SU-DHL-6 (cell line): Measurements from ENCODE around the gene SNX1.
"Not testable (repeated sequence)": the region's sequence is repeated elsewhere in the genome, so short reads cannot be mapped to it uniquely, and the experiment has no call there.

Experiments used
- H2AFZ ChIP-seq: fragments of 200-600 bp; sonication (generic); 2 replicates; pipeline ENCODE4 v1.6.1; 2014; ENCODE audit warnings: low read depth, mild to moderate bottlenecking, moderate library complexity, mixed read lengths, antibody characterized with exemption, low read length; ENCODE audit not compliant: severe bottlenecking
- H3F3A ChIP-seq: fragments of 200-600 bp; shearing (Covaris generic); 2 replicates; pipeline ENCODE4 v1.6.0; 2016; ENCODE audit warnings: antibody characterized with exemption, mild to moderate bottlenecking; ENCODE audit not compliant: insufficient read depth
- H3K27ac ChIP-seq: fragments of 200-600 bp; sonication (generic); 2 replicates; pipeline ENCODE4 v1.5.1; 2016; ENCODE audit warnings: low read depth, mild to moderate bottlenecking, low read length, moderate library complexity, mixed read lengths
- H3K27me3 ChIP-seq: fragments of 200-600 bp; sonication (generic), shearing (Covaris generic); 2 replicates; pipeline ENCODE4 v1.6.0; 2014; ENCODE audit warnings: mild to moderate bottlenecking, low read length
- H3K36me3 ChIP-seq: fragments of 200-600 bp; sonication (generic); 2 replicates; pipeline ENCODE4 v1.6.1; 2014; ENCODE audit warnings: mild to moderate bottlenecking, low read length, mixed read lengths
- H3K4me2 ChIP-seq: fragments of 300-600, 200-600 bp; shearing (Covaris generic), sonication (generic); 2 replicates; pipeline ENCODE4 v1.6.0; 2014; ENCODE audit warnings: low read length, low read depth, mild to moderate bottlenecking; ENCODE audit not compliant: poor library complexity, severe bottlenecking
- H3K4me3 ChIP-seq: fragments of 200-600 bp; sonication (generic); 2 replicates; pipeline ENCODE4 v1.5.1; 2014; ENCODE audit warnings: antibody characterized with exemption, low read length, mild to moderate bottlenecking, mixed read lengths; ENCODE audit not compliant: insufficient read depth, poor library complexity, severe bottlenecking
- H3K79me2 ChIP-seq: fragments of 200-600 bp; sonication (generic); 2 replicates; pipeline ENCODE4 v1.6.1; 2014; ENCODE audit warnings: mild to moderate bottlenecking, low read length, moderate library complexity; ENCODE audit not compliant: insufficient read depth
- H3K9ac ChIP-seq: fragments of 200-600 bp; sonication (generic); 2 replicates; pipeline ENCODE4 v1.7.0; 2014; ENCODE audit warnings: mild to moderate bottlenecking, low read length
- H3K9me2 ChIP-seq: fragments of 200-600 bp; sonication (generic); replicated peaks from 2 replicates; pipeline ENCODE4 v1.6.1; 2014; ENCODE audit warnings: low read length; ENCODE audit not compliant: insufficient read depth
- H3K9me3 ChIP-seq: fragments of 200-600 bp; sonication (generic); 2 replicates; pipeline ENCODE4 v1.6.1; 2014; ENCODE audit warnings: low read length, mixed read lengths; ENCODE audit not compliant: insufficient read depth
- H4K20me1 ChIP-seq: fragments of 200-600 bp; sonication (generic); 2 replicates; pipeline ENCODE4 v1.6.1; 2014; ENCODE audit warnings: low read depth, mild to moderate bottlenecking, antibody characterized with exemption, low read length, moderate library complexity, mixed read lengths
- EZH2phosphoT487 ChIP-seq: fragments of 200-600 bp; sonication (generic), shearing (Covaris generic); conservative IDR thresholded peaks from 2 replicates; pipeline ENCODE4 v1.6.1; 2018; ENCODE audit warnings: mild to moderate bottlenecking, antibody characterized with exemption, low read length, moderate library complexity, mixed read lengths
- TF ChIP-seq, protein P1 (sequence below): fragments of 200-600 bp; sonication (generic); IDR thresholded peaks from one replicate; pipeline ENCODE4 v1.5.1; 2017; ENCODE audit warnings: antibody characterized with exemption, mild to moderate bottlenecking, low read length, moderate library complexity; ENCODE audit not compliant: insufficient read depth, poor library complexity, severe bottlenecking

The SNX1 gene

GRCh38 chr15:64102497-64102896 lies 6.7 kb downstream of the SNX1 start:
- no peak overlapping the region for H3K4me3 ChIP-seq
- H3K9me2 ChIP-seq = no peaks in the 10 kb centered on the region
- H3K4me2 ChIP-seq = no peak overlapping the region
- peaks cover 13% of the 10 kb centered on the region; the same call in 1 of the 2 replicates for H4K20me1 ChIP-seq
- TF ChIP-seq EZH2phosphoT487 = no peak
- TF ChIP-seq, protein P1, sequence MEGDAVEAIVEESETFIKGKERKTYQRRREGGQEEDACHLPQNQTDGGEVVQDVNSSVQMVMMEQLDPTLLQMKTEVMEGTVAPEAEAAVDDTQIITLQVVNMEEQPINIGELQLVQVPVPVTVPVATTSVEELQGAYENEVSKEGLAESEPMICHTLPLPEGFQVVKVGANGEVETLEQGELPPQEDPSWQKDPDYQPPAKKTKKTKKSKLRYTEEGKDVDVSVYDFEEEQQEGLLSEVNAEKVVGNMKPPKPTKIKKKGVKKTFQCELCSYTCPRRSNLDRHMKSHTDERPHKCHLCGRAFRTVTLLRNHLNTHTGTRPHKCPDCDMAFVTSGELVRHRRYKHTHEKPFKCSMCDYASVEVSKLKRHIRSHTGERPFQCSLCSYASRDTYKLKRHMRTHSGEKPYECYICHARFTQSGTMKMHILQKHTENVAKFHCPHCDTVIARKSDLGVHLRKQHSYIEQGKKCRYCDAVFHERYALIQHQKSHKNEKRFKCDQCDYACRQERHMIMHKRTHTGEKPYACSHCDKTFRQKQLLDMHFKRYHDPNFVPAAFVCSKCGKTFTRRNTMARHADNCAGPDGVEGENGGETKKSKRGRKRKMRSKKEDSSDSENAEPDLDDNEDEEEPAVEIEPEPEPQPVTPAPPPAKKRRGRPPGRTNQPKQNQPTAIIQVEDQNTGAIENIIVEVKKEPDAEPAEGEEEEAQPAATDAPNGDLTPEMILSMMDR = no peak
- H3K9me3 ChIP-seq = no peaks in the 10 kb centered on the region
- H2AFZ ChIP-seq = no peak overlapping the region
- no peaks in the 10 kb centered on the region for H3K27me3 ChIP-seq
- peaks cover 99% of the 10 kb centered on the region for H3K79me2 ChIP-seq
- H3K9ac ChIP-seq = no peak overlapping the region
- peaks cover 5% of the 10 kb centered on the region; the same call in 1 of the 2 replicates for H3F3A ChIP-seq
- H3K27ac ChIP-seq = no peak overlapping the region
- H3K36me3 ChIP-seq = no peaks in the 10 kb centered on the region

DNA sequence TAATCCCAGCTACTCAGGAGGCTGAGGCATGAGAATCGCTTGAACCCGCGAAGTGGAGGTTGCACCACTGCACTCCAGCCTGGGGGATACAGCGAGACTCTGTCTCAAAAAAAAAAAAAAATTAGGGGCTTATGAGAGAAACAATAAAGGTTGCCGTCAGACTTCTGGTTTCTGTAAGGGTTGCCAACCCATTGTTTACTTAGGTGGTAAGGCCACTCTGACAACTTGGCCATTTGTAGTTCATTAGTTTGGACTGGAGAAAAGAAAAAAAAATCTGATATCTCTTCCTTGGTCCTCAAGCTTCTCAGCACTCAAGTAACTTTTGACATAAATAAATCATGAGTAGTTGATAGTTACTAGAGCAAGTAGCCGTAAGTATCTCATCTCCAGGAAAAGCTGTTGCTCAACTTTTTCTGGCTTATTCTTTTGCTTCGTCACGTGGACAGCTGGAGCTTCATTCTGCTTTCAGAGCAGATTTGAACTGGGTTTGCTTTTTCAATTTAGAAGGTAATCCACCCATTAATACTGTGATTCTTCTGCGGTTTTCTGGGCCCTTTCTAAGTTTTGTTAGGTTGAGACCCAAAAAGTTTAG lies 9.4 kb downstream of the SNX1 start:
- H3F3A ChIP-seq = no peaks in the 10 kb centered on the region
- H3K27me3 ChIP-seq = no peaks in the 10 kb centered on the region
- no peak overlapping the region for H2AFZ ChIP-seq
- no peaks in the 10 kb centered on the region for H3K36me3 ChIP-seq
- H3K9me2 ChIP-seq = no peaks in the 10 kb centered on the region
- no peak overlapping the region for H3K9ac ChIP-seq
- H3K27ac ChIP-seq = no peak overlapping the region
- H3K9me3 ChIP-seq = no peaks in the 10 kb centered on the region
- TF ChIP-seq, protein P1 = no peak
- TF ChIP-seq EZH2phosphoT487 = no peak
- peaks cover 96% of the 10 kb centered on the region for H3K79me2 ChIP-seq
- no peak overlapping the region for H3K4me3 ChIP-seq
- H4K20me1 ChIP-seq = peaks cover 13% of the 10 kb centered on the region; the same call in 1 of the 2 replicates
- H3K4me2 ChIP-seq = no peak overlapping the region

DNA sequence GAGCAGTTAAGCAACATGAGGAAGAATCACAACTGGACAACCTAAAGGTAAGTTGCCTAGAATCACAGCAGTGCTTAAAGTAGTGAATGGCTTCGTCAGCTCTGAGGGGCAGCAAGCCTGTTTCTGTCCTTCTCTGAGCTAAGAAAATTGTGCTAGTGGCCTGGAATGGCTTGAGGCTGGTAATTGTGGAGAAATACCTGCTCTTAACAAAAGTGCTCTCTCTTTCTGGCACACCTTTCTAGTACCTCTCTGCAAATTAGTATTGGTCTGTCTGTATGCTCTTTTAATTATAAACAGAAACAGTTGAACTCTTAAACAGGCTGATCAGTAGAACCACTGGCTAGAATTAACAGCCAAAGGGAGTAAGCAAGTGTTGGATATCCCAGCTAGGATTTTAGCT lies 11.6 kb downstream of the SNX1 start:
- TF ChIP-seq, protein P1 = no peak
- TF ChIP-seq EZH2phosphoT487 = no peak
- Histone ChIP-seq H3K27me3 (no peaks in the 10 kb centered on the region), H3K9me3 (no peaks in the 10 kb centered on the region), H3K36me3 (no peaks in the 10 kb centered on the region), H3K27ac (no peak overlapping the region), H2AFZ (no peak overlapping the region), H3K4me2 (no peak overlapping the region), H3K4me3 (no peak overlapping the region), H3K9me2 (no peaks in the 10 kb centered on the region), H4K20me1 (peaks cover 13% of the 10 kb centered on the region; the same call in 1 of the 2 replicates), H3K9ac (no peak overlapping the region), H3F3A (no peaks in the 10 kb centered on the region), H3K79me2 (peaks cover 96% of the 10 kb centered on the region)

DNA sequence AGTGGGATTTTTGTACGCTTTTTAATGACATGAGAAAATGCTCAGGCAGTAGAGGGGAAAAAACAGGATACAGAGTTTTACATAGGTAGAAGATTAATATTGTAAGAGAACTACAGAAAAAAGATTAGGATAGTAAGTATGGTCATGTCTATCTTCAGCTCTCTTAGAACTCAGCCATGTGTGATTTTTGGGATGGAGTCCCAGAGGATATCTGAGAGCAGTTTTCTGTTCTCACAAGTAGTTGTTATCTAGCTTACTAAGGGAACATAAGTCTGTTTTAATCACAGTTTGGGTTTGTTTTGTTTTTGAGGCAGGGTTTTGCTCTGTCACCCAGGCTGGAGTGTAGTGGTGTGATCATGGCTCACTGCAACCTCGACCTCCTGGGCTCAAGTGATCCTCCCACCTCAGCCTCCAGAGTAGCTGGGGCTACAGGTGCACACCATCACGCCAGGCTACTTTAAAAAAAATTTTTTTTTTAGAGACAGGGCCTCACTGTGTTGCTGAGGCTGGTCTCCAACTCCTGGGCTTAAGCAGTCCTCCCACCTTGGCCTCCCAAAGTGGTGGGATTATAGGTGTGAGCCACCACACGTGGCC lies 14.4 kb downstream of the SNX1 start:
- not testable (repeated sequence) for H2AFZ ChIP-seq, H3K9me2 ChIP-seq, H3K27me3 ChIP-seq, H3K4me3 ChIP-seq, H4K20me1 ChIP-seq, H3K36me3 ChIP-seq, H3K9ac ChIP-seq, H3K4me2 ChIP-seq, H3F3A ChIP-seq, H3K27ac ChIP-seq, H3K9me3 ChIP-seq
- H3K79me2 ChIP-seq = peaks cover 72% of the 10 kb centered on the region
